GM23248 (cell line): ENCODE measurements around the gene CHRNG. TPM values are rescaled to one million over a fixed set of nuclear protein-coding genes. Genes with fewer than 3 reads are reported as not detected.

Experiments used
- DNase-seq: peaks from one replicate; pipeline ENCODE4 v3.0.0-alpha.2; 2015
- H2AFZ ChIP-seq: fragments of 200-600 bp; sonication (generic); 2 replicates; pipeline ENCODE4 v1.6.1; 2016; ENCODE audit warnings: antibody characterized with exemption
- H3F3A ChIP-seq: fragments of 200-600 bp; sonication (generic); 2 replicates; pipeline ENCODE4 v1.6.1; 2016; ENCODE audit warnings: mild to moderate bottlenecking, antibody characterized with exemption, mixed run types; ENCODE audit not compliant: insufficient read depth
- H3K27ac ChIP-seq: fragments of 200-600 bp; sonication (generic); 2 replicates; pipeline ENCODE4 v1.5.1; 2016; ENCODE audit warnings: mild to moderate bottlenecking
- H3K27me3 ChIP-seq: fragments of 200-600 bp; sonication (generic); replicated peaks from 2 replicates; pipeline ENCODE4 v1.6.1; 2016; ENCODE audit warnings: mild to moderate bottlenecking; ENCODE audit not compliant: insufficient read depth
- H3K36me3 ChIP-seq: fragments of 200-600 bp; sonication (generic); 2 replicates; pipeline ENCODE4 v1.6.1; 2016; ENCODE audit warnings: low read depth, mild to moderate bottlenecking
- H3K4me1 ChIP-seq: fragments of 200-600 bp; sonication (generic); 2 replicates; pipeline ENCODE4 v1.6.1; 2016; ENCODE audit warnings: mild to moderate bottlenecking; ENCODE audit not compliant: insufficient read depth
- H3K4me2 ChIP-seq: fragments of 200-600 bp; sonication (generic); one replicate; pipeline ENCODE4 v1.6.1; 2016; ENCODE audit warnings: mild to moderate bottlenecking; ENCODE audit not compliant: unreplicated experiment
- H3K4me3 ChIP-seq: fragments of 200-600 bp; sonication (generic); 2 replicates; pipeline ENCODE4 v1.5.1; 2016; ENCODE audit warnings: mild to moderate bottlenecking
- H3K79me2 ChIP-seq: fragments of 200-600 bp; sonication (generic); 2 replicates; pipeline ENCODE4 v1.6.1; 2016; ENCODE audit warnings: mild to moderate bottlenecking; ENCODE audit not compliant: insufficient read depth
- H3K9ac ChIP-seq: fragments of 200-600 bp; sonication (generic); 2 replicates; pipeline ENCODE4 v1.6.1; 2016; ENCODE audit warnings: mild to moderate bottlenecking
- H3K9me2 ChIP-seq: fragments of 200-600 bp; sonication (generic); 2 replicates; pipeline ENCODE4 v1.6.1; 2016; ENCODE audit warnings: mixed run types, mild to moderate bottlenecking, moderate library complexity; ENCODE audit not compliant: insufficient read depth
- H3K9me3 ChIP-seq: fragments of 200-600 bp; sonication (generic); one replicate; pipeline ENCODE4 v1.6.1; 2017; ENCODE audit warnings: low read depth
- H4K20me1 ChIP-seq: fragments of 200-600 bp; sonication (generic); 2 replicates; pipeline ENCODE4 v1.6.0; 2016; ENCODE audit not compliant: insufficient read depth
- EZH2 ChIP-seq: fragments of 200-600 bp; sonication (generic); IDR thresholded peaks from 2 replicates; pipeline ENCODE4 v1.6.1; 2018; ENCODE audit warnings: antibody characterized with exemption, mild to moderate bottlenecking; ENCODE audit not compliant: insufficient read depth, poor library complexity, severe bottlenecking
- EZH2phosphoT487 ChIP-seq: fragments of 200-600 bp; sonication (generic); IDR thresholded peaks from 2 replicates; pipeline ENCODE4 v1.6.1; 2018; ENCODE audit warnings: antibody characterized with exemption, moderate library complexity, mild to moderate bottlenecking, low read depth; ENCODE audit not compliant: insufficient read depth
- WGBS, 2 experiments: methylation state at CpG; one replicate each; pipeline ENCODE4 v1.1.6; 2015 to 2017; ENCODE audit warnings: low lambda C conversion rate in 2 of 2, low coverage in 1 of 2; ENCODE audit errors: missing lambda C conversion rate in 2 of 2; 5-methylcytosine and 5-hydroxymethylcytosine counted together
- in situ Hi-C: fragments of 300-500 bp; cut with MboI; formaldehyde crosslinking; loops from 2 replicates; pipeline ENCODE4 v1.15.0; 2020
- polyA plus RNA-seq: library from polyadenylated mRNA; unstranded; fragments of >200 nt; fragmentation: Nextera tagmentation; extraction: Ambion mirVana; gene quantifications from 2 replicates; pipeline ENCODE4 v1.2.1, GENCODE V29; 2016
- total RNA-seq: library from RNA; depleted of rRNA; stranded (reverse); fragments of >200 nt; shearing (Covaris generic); gene quantifications from 2 replicates; pipeline ENCODE4 v1.2.3, GENCODE V29; 2014

Gene CHRNG
- total and polyA plus RNA-seq, 2 experiments from 2014 or later: not detected

- Histone ChIP-seq H3F3A (no peaks in the 10 kb centered on the region), H3K4me1 (peaks cover 7% of the 10 kb centered on the region; the same call in 1 of the 2 replicates), H3K9ac (peak overlapping the region; percentile 27; the same call in 1 of the 2 replicates), H3K4me3 (no peak overlapping the region), H3K9me3 (no peaks in the 10 kb centered on the region), H3K4me2 (no peak overlapping the region), H3K27ac (peak overlapping the region; percentile 43; the same call in 1 of the 2 replicates), H2AFZ (no peak overlapping the region), H4K20me1 (no peaks in the 10 kb centered on the region), H3K9me2 (no peaks in the 10 kb centered on the region), H3K36me3 (peaks cover 15% of the 10 kb centered on the region), H3K79me2 (peaks cover 6% of the 10 kb centered on the region; the same call in 1 of the 2 replicates), H3K27me3 (no peaks in the 10 kb centered on the region)
- in situ Hi-C loops: no loop called here
- TF ChIP-seq EZH2phosphoT487 (no peak), EZH2 (no peak)
- peak; percentile 62 for DNase-seq
- WGBS, 2 experiments: 72 to 77% methylated on average over 5 of the region's 5 CpGs
These were observed 35.3 kb downstream of the CHRNG start for GRCh38 chr2:232574674-232575403.

GRCh38 chr2:232575404-232575746 is 35.9 kb downstream of the CHRNG start:
- Histone ChIP-seq H3K79me2 (peaks cover 6% of the 10 kb centered on the region; the same call in 1 of the 2 replicates), H3K4me1 (peaks cover 7% of the 10 kb centered on the region; the same call in 1 of the 2 replicates), H4K20me1 (no peaks in the 10 kb centered on the region), H3F3A (no peaks in the 10 kb centered on the region), H3K27ac (no peak overlapping the region), H3K4me2 (no peak overlapping the region), H3K9me3 (no peaks in the 10 kb centered on the region), H3K27me3 (no peaks in the 10 kb centered on the region), H3K4me3 (no peak overlapping the region), H3K9me2 (no peaks in the 10 kb centered on the region), H2AFZ (no peak overlapping the region), H3K36me3 (peaks cover 9% of the 10 kb centered on the region), H3K9ac (no peak overlapping the region)
- no peak for TF ChIP-seq EZH2phosphoT487
- TF ChIP-seq EZH2: no peak
- DNase-seq: no peak
- in situ Hi-C loops: no loop called here
- WGBS, 2 experiments: 97 to 100% methylated on average over 1 of the region's 1 CpG

- WGBS, 2 experiments: 94 to 95% methylated on average over 2 of the region's 2 CpGs
- DNase-seq: peak; percentile 55
- Histone ChIP-seq H3K36me3 (peaks cover 7% of the 10 kb centered on the region), H2AFZ (no peak overlapping the region), H3K9ac (no peak overlapping the region), H4K20me1 (no peaks in the 10 kb centered on the region), H3K9me2 (no peaks in the 10 kb centered on the region), H3K4me1 (peaks cover 7% of the 10 kb centered on the region; the same call in 1 of the 2 replicates), H3F3A (no peaks in the 10 kb centered on the region), H3K4me2 (no peak overlapping the region), H3K9me3 (no peaks in the 10 kb centered on the region), H3K79me2 (no peaks in the 10 kb centered on the region), H3K4me3 (no peak overlapping the region), H3K27ac (peak overlapping the region; percentile 2; the same call in 1 of the 2 replicates), H3K27me3 (no peaks in the 10 kb centered on the region)
- in situ Hi-C loops: no loop called here
- TF ChIP-seq EZH2phosphoT487 (no peak), EZH2 (no peak)
These were observed 37.5 kb downstream of the CHRNG start for GRCh38 chr2:232576995-232577394.

GRCh38 chr2:232577841-232578240 is 38.3 kb downstream of the CHRNG start:
- 82 to 93% methylated on average over 2 of the region's 2 CpGs for WGBS, 2 experiments
- H3K4me1 ChIP-seq: peaks cover 7% of the 10 kb centered on the region; the same call in 1 of the 2 replicates
- no peaks in the 10 kb centered on the region for H3K27me3 ChIP-seq
- no peak overlapping the region for H3K27ac ChIP-seq
- no peak overlapping the region for H3K9ac ChIP-seq
- TF ChIP-seq EZH2 (no peak), EZH2phosphoT487 (no peak)
- no peak overlapping the region for H2AFZ ChIP-seq
- no peaks in the 10 kb centered on the region for H3K9me3 ChIP-seq
- no peaks in the 10 kb centered on the region for H3K9me2 ChIP-seq
- H3K36me3 ChIP-seq: peaks cover 4% of the 10 kb centered on the region
- no peak overlapping the region for H3K4me2 ChIP-seq
- H3K79me2 ChIP-seq: no peaks in the 10 kb centered on the region
- no peak for DNase-seq
- H3K4me3 ChIP-seq: no peak overlapping the region
- no peaks in the 10 kb centered on the region for H4K20me1 ChIP-seq
- no peaks in the 10 kb centered on the region for H3F3A ChIP-seq
- in situ Hi-C loops: no loop called here
